ENCODE data around the gene SCN9A. TPM values are rescaled to one million over a fixed set of nuclear protein-coding genes. Genes with fewer than 3 reads are reported as not detected.

The SCN9A gene
- total RNA-seq, 2 experiments from 2014 or later: not detected

- no peaks in the 10 kb centered on the region for H3K79me2 ChIP-seq (ENCODE audit: insufficient read depth, low read depth, low read length)
- TF ChIP-seq CTCF (conservative IDR thresholded peaks at IDR 0.05; ENCODE audit: low read length): no peak
- TF ChIP-seq EZH2phosphoT487 (IDR thresholded peaks at IDR 0.05; ENCODE audit: borderline replicate concordance, low read depth, low read length): no peak
- ChIA-PET CTCF (ENCODE audit: unreplicated experiment) (no interaction called here), POLR2A (no interaction called here)
- no peaks in the 10 kb centered on the region for H3K36me3 ChIP-seq (ENCODE audit: insufficient read depth, low read length)
- intact Hi-C loops (cut with micrococcal nuclease; ENCODE audit: unreplicated experiment): no loop called here
- no peaks in the 10 kb centered on the region for H4K20me1 ChIP-seq (ENCODE audit: insufficient read depth, low read length)
- no peak overlapping the region for H2AFZ ChIP-seq (ENCODE audit: low read length)
- no peaks in the 10 kb centered on the region for H3K9me3 ChIP-seq (ENCODE audit: low read length)
- H3K4me1 ChIP-seq (ENCODE audit: insufficient read depth, low read length, poor library complexity, severe bottlenecking): no peaks in the 10 kb centered on the region
- H3K4me2 ChIP-seq (ENCODE audit: low read length): no peak overlapping the region
- BruUV-seq (replicated peaks): no TSS peak
- H3K27ac ChIP-seq (ENCODE audit: low read depth, low read length, poor library complexity, severe bottlenecking): no peak overlapping the region
- no peak for DNase-seq (ENCODE audit: low spot score)
- H3K4me3 ChIP-seq (ENCODE audit: low read depth, low read length, poor library complexity, severe bottlenecking): no peak overlapping the region
- no peaks in the 10 kb centered on the region; the same call in 1 of the 2 replicates for H3K9me2 ChIP-seq (ENCODE audit: insufficient read depth, low read length)
Measured at GRCh38 chr2:166331468-166331867, 44.3 kb downstream of the SCN9A start.

DNA sequence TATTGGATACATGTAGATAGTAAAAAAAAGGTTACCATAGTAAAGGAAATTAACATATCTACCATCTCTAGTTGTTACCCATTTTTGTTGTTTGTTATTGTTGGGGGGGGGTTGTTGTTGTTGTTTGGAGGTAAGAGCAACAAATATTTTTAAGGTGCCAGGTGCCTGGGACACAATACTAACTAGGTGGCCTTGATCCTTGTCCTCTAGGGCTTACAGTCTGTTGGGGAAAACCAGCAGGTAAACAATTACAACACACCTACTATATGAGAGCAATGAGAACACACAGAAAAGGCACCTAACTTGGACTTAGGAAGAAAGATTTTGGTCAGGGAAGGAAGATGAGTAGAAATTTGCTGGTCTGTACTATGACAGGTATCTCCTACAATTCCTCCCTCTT lies 46.3 kb downstream of the SCN9A start:
- Histone ChIP-seq H3K4me1 (ENCODE audit: insufficient read depth, low read length, poor library complexity, severe bottlenecking) (no peaks in the 10 kb centered on the region), H3K4me3 (ENCODE audit: low read depth, low read length, poor library complexity, severe bottlenecking) (no peak overlapping the region), H2AFZ (ENCODE audit: low read length) (no peak overlapping the region), H3K79me2 (ENCODE audit: insufficient read depth, low read depth, low read length) (no peaks in the 10 kb centered on the region), H3K4me2 (ENCODE audit: low read length) (no peak overlapping the region), H3K9me3 (ENCODE audit: low read length) (no peaks in the 10 kb centered on the region), H3K27ac (ENCODE audit: low read depth, low read length, poor library complexity, severe bottlenecking) (no peak overlapping the region), H4K20me1 (ENCODE audit: insufficient read depth, low read length) (no peaks in the 10 kb centered on the region), H3K36me3 (ENCODE audit: insufficient read depth, low read length) (no peaks in the 10 kb centered on the region), H3K9me2 (ENCODE audit: insufficient read depth, low read length) (no peaks in the 10 kb centered on the region; the same call in 1 of the 2 replicates)
- intact Hi-C loops (cut with micrococcal nuclease; ENCODE audit: unreplicated experiment): no loop called here
- ChIA-PET POLR2A (no interaction called here), CTCF (ENCODE audit: unreplicated experiment) (no interaction called here)
- no TSS peak for BruUV-seq (replicated peaks)
- no peak for DNase-seq (ENCODE audit: low spot score)
- TF ChIP-seq EZH2phosphoT487 (IDR thresholded peaks at IDR 0.05; ENCODE audit: borderline replicate concordance, low read depth, low read length): no peak

GRCh38 chr2:166328147-166328546 lies 47.6 kb downstream of the SCN9A start:
- Histone ChIP-seq H4K20me1 (ENCODE audit: insufficient read depth, low read length) (no peaks in the 10 kb centered on the region), H3K4me1 (ENCODE audit: insufficient read depth, low read length, poor library complexity, severe bottlenecking) (no peaks in the 10 kb centered on the region), H3K9me3 (ENCODE audit: low read length) (no peaks in the 10 kb centered on the region), H3K4me3 (ENCODE audit: low read depth, low read length, poor library complexity, severe bottlenecking) (no peak overlapping the region), H3K9me2 (ENCODE audit: insufficient read depth, low read length) (no peaks in the 10 kb centered on the region; the same call in 1 of the 2 replicates), H2AFZ (ENCODE audit: low read length) (no peak overlapping the region), H3K36me3 (ENCODE audit: insufficient read depth, low read length) (no peaks in the 10 kb centered on the region), H3K4me2 (ENCODE audit: low read length) (no peak overlapping the region), H3K79me2 (ENCODE audit: insufficient read depth, low read depth, low read length) (no peaks in the 10 kb centered on the region), H3K27ac (ENCODE audit: low read depth, low read length, poor library complexity, severe bottlenecking) (no peak overlapping the region)
- BruUV-seq (replicated peaks): no TSS peak
- CTCF ChIA-PET (ENCODE audit: unreplicated experiment): no interaction called here
- intact Hi-C loops (cut with micrococcal nuclease; ENCODE audit: unreplicated experiment): no loop called here
- POLR2A ChIA-PET: no interaction called here
- no peak for DNase-seq (ENCODE audit: low spot score)
- TF ChIP-seq CTCF (conservative IDR thresholded peaks at IDR 0.05; ENCODE audit: low read length) (no peak), EZH2phosphoT487 (IDR thresholded peaks at IDR 0.05; ENCODE audit: borderline replicate concordance, low read depth, low read length) (no peak)

All from OCI-LY7 (cell line).